H9 (cell line): ENCODE data around the gene GP1BB. TPM values are rescaled to one million over a fixed set of nuclear protein-coding genes. Genes with fewer than 3 reads are reported as not detected.

ENCODE experiments used
- DNase-seq: peaks from one replicate; pipeline ENCODE4 v3.0.0-alpha.2; 2017
- H2AFZ ChIP-seq: one replicate; pipeline ENCODE4 v1.6.1; 2013; ENCODE audit warnings: mild to moderate bottlenecking, low read length, control low read depth, moderate library complexity
- H2AK5ac ChIP-seq: 2 replicates; pipeline ENCODE4 v1.6.1; 2013; ENCODE audit warnings: low read length, control low read depth, mixed read lengths; ENCODE audit not compliant: insufficient read length
- H2BK120ac ChIP-seq: one replicate; pipeline ENCODE4 v1.6.1; 2013; ENCODE audit warnings: low read depth, mild to moderate bottlenecking, low read length, control low read depth, inconsistent platforms; ENCODE audit not compliant: poor library complexity, severe bottlenecking
- H2BK12ac ChIP-seq: 2 replicates; pipeline ENCODE4 v1.6.1; 2013; ENCODE audit warnings: low read length, control low read depth, mixed read lengths, low read depth; ENCODE audit not compliant: insufficient read length
- H2BK15ac ChIP-seq: 2 replicates; pipeline ENCODE4 v1.6.1; 2013; ENCODE audit warnings: low read depth, low read length, control low read depth
- H2BK20ac ChIP-seq: one replicate; pipeline ENCODE4 v1.6.1; 2013; ENCODE audit warnings: low read depth, mild to moderate bottlenecking, low read length, control low read depth, inconsistent platforms; ENCODE audit not compliant: poor library complexity, severe bottlenecking
- H2BK5ac ChIP-seq: 2 replicates; pipeline ENCODE4 v1.6.1; 2013; ENCODE audit warnings: low read length, control low read depth, mixed read lengths; ENCODE audit not compliant: insufficient read length
- H3K14ac ChIP-seq: 2 replicates; pipeline ENCODE4 v1.6.1; 2013; ENCODE audit warnings: low read length, control low read depth; ENCODE audit not compliant: insufficient read depth
- H3K18ac ChIP-seq: 2 replicates; pipeline ENCODE4 v1.6.1; 2013; ENCODE audit warnings: low read depth, mild to moderate bottlenecking, mixed read lengths, low read length, control low read depth; ENCODE audit not compliant: insufficient read length
- H3K23ac ChIP-seq: 2 replicates; pipeline ENCODE4 v1.6.1; 2013; ENCODE audit warnings: low read length, control low read depth, mixed read lengths, low read depth; ENCODE audit not compliant: insufficient read length
- H3K23me2 ChIP-seq: 2 replicates; pipeline ENCODE4 v1.6.1; 2013; ENCODE audit warnings: low read depth, mild to moderate bottlenecking, mixed read lengths, low read length, control low read depth; ENCODE audit not compliant: insufficient read length, poor library complexity, severe bottlenecking
- H3K27ac ChIP-seq: 2 replicates; pipeline ENCODE4 v1.5.1; 2013; ENCODE audit warnings: low read length, control low read depth, mixed read lengths, low read depth; ENCODE audit not compliant: insufficient read length
- H3K27me3 ChIP-seq: 2 replicates; pipeline ENCODE4 v1.6.1; 2013; ENCODE audit warnings: low read length, control low read depth, inconsistent platforms; ENCODE audit not compliant: insufficient read depth
- H3K4ac ChIP-seq: 2 replicates; pipeline ENCODE4 v1.6.1; 2013; ENCODE audit warnings: low read depth, mild to moderate bottlenecking, control low read depth, inconsistent platforms, low read length, moderate library complexity
- H3K4me1 ChIP-seq: 2 replicates; pipeline ENCODE4 v1.6.1; 2013; ENCODE audit warnings: low read length, control low read depth, inconsistent platforms; ENCODE audit not compliant: insufficient read depth
- H3K4me2 ChIP-seq: 2 replicates; pipeline ENCODE4 v1.6.1; 2013; ENCODE audit warnings: low read length, control low read depth, mixed read lengths; ENCODE audit not compliant: insufficient read length, insufficient read depth
- H3K56ac ChIP-seq: 2 replicates; pipeline ENCODE4 v1.6.1; 2013; ENCODE audit warnings: low read depth, mild to moderate bottlenecking, mixed read lengths, low read length, control low read depth; ENCODE audit not compliant: insufficient read length
- H3K79me1 ChIP-seq: 2 replicates; pipeline ENCODE4 v1.6.1; 2013; ENCODE audit warnings: low read depth, mild to moderate bottlenecking, moderate library complexity, low read length, control low read depth, inconsistent platforms; ENCODE audit not compliant: insufficient read depth, poor library complexity, severe bottlenecking
- H3K79me2 ChIP-seq: 2 replicates; pipeline ENCODE4 v1.6.1; 2013; ENCODE audit warnings: low read length, control low read depth, inconsistent platforms; ENCODE audit not compliant: insufficient read depth
- H3K9ac ChIP-seq: 2 replicates; pipeline ENCODE4 v1.6.1; 2013; ENCODE audit warnings: low read length, control low read depth, mixed read lengths; ENCODE audit not compliant: insufficient read length; ENCODE audit errors: extremely low read depth
- H3K9me3 ChIP-seq: one replicate; pipeline ENCODE4 v1.6.1; 2013; ENCODE audit warnings: low read depth, low read length, inconsistent platforms; ENCODE audit not compliant: control insufficient read depth
- H3T11ph ChIP-seq: one replicate; pipeline ENCODE4 v1.6.1; 2013; ENCODE audit warnings: mild to moderate bottlenecking, low read length, control low read depth, inconsistent platforms
- H4K20me1 ChIP-seq: one replicate; pipeline ENCODE4 v1.6.1; 2013; ENCODE audit not compliant: control insufficient read depth, insufficient read length, insufficient read depth
- H4K5ac ChIP-seq: 2 replicates; pipeline ENCODE4 v1.6.1; 2013; ENCODE audit warnings: low read depth, mild to moderate bottlenecking, mixed read lengths, low read length, control low read depth; ENCODE audit not compliant: insufficient read length
- H4K8ac ChIP-seq: replicated peaks from 2 replicates; pipeline ENCODE4 v1.6.1; 2013; ENCODE audit warnings: low read length, control low read depth, mixed read lengths, low read depth; ENCODE audit not compliant: insufficient read length
- H4K91ac ChIP-seq: 2 replicates; pipeline ENCODE4 v1.6.1; 2013; ENCODE audit warnings: low read depth, mild to moderate bottlenecking, moderate library complexity, mixed read lengths, low read length, control low read depth; ENCODE audit not compliant: insufficient read length
- H3K27ac Mint-ChIP-seq, 3 experiments: 2 replicates in 2 of 3; 3 replicates in 1 of 3; pipeline ENCODE4 v1.8.0; 2020 to 2021; ENCODE audit warnings: mixed read lengths in 3 of 3, mild to moderate bottlenecking in 1 of 3, moderate library complexity in 1 of 3
- H3K27me3 Mint-ChIP-seq: 2 replicates; pipeline ENCODE4 v1.8.0; 2021; ENCODE audit warnings: low read depth, mild to moderate bottlenecking, moderate library complexity, mixed read lengths
- H3K36me3 Mint-ChIP-seq, 3 experiments: 2 replicates in 2 of 3; 3 replicates in 1 of 3; pipeline ENCODE4 v1.8.0; 2020 to 2021; ENCODE audit warnings: low read depth in 3 of 3, mixed read lengths in 3 of 3; ENCODE audit not compliant: insufficient read depth in 1 of 3
- H3K4me1 Mint-ChIP-seq, 2 experiments: 2 replicates each; pipeline ENCODE4 v1.8.0; 2020; ENCODE audit warnings: mixed read lengths in 2 of 2
- H3K4me3 Mint-ChIP-seq, 2 experiments: 2 replicates in 1 of 2; 3 replicates in 1 of 2; pipeline ENCODE4 v1.8.0; 2020 to 2021; ENCODE audit warnings: mild to moderate bottlenecking in 2 of 2, mixed read lengths in 2 of 2, moderate library complexity in 1 of 2
- H3K9me3 Mint-ChIP-seq, 2 experiments: 2 replicates in 1 of 2; 3 replicates in 1 of 2; pipeline ENCODE4 v1.8.0; 2020; ENCODE audit warnings: mild to moderate bottlenecking in 2 of 2, mixed read lengths in 2 of 2, moderate library complexity in 1 of 2
- CTCF ChIP-seq: fragments of 200-600 bp; sonication (generic); conservative IDR thresholded peaks from 3 replicates; pipeline ENCODE4 v1.8.0; 2021; ENCODE audit warnings: antibody characterized with exemption, mild to moderate bottlenecking
- WGBS: extraction: QIAGEN DNeasy Blood & Tissue Kit; methylation state at CpG from one replicate; pipeline ENCODE4 v1.1.7; 2013; ENCODE audit warnings: missing lambda C conversion rate, low lambda C conversion rate, mixed read lengths; ENCODE audit not compliant: insufficient read length; ENCODE audit errors: extremely low coverage; 5-methylcytosine and 5-hydroxymethylcytosine counted together
- total RNA-seq: library from RNA; stranded (reverse); gene quantifications from 2 replicates; pipeline ENCODE4 v1.2.1, GENCODE V29; 2021

GP1BB gene
- total RNA-seq, 1 experiment from 2014 or later, result 3.4 TPM

- H2AK5ac ChIP-seq, result no peak overlapping the region
- no peaks in the 10 kb centered on the region for H3K79me1 ChIP-seq
- no peak overlapping the region for H3T11ph ChIP-seq
- H3K27ac Mint-ChIP-seq, result no peak overlapping the region
- no peak overlapping the region for H3K23ac ChIP-seq
- no peak overlapping the region for H4K5ac ChIP-seq
- H3K27me3 ChIP-seq, result peaks cover 72% of the 10 kb centered on the region
- H3K23me2 ChIP-seq, result peaks cover 4% of the 10 kb centered on the region
- H2BK120ac ChIP-seq, result no peak overlapping the region
- H3K14ac ChIP-seq, result no peak overlapping the region
- no peak overlapping the region for H3K56ac ChIP-seq
- DNase-seq, result no peak
- no peak overlapping the region for H4K8ac ChIP-seq
- no peak for TF ChIP-seq CTCF
- H3K4me1 Mint-ChIP-seq, result peaks cover 16 to 52% of the 10 kb centered on the region in 2 experiments
- H2BK12ac ChIP-seq, result no peak overlapping the region
- no peak overlapping the region for H3K9ac ChIP-seq
- no peak overlapping the region for H3K27ac ChIP-seq
- H2BK15ac ChIP-seq, result no peak overlapping the region
- H3K36me3 Mint-ChIP-seq, result peaks cover 0 to 3% (median 0%) of the 10 kb centered on the region in 3 experiments; a peak in 2 of 7 replicates
- H3K4me2 ChIP-seq, result peak overlapping the region; percentile 15
- H4K91ac ChIP-seq, result no peak overlapping the region
- H3K9me3 ChIP-seq, result no peaks in the 10 kb centered on the region
- H2BK20ac ChIP-seq, result no peak overlapping the region
- H4K20me1 ChIP-seq, result peaks cover 3% of the 10 kb centered on the region
- H3K4ac ChIP-seq, result no peak overlapping the region
- H3K4me3 Mint-ChIP-seq, result no peak overlapping the region
- H3K9me3 Mint-ChIP-seq, result peaks cover 5 to 9% of the 10 kb centered on the region in 2 experiments; a peak in 3 of 5 replicates
- no peak overlapping the region for H2BK5ac ChIP-seq
- H3K4me1 ChIP-seq, result peaks cover 4% of the 10 kb centered on the region; the same call in 1 of the 2 replicates
- no peak overlapping the region for H3K18ac ChIP-seq
- H3K27me3 Mint-ChIP-seq, result peaks cover 85% of the 10 kb centered on the region
- H3K79me2 ChIP-seq, result no peaks in the 10 kb centered on the region
- no CpG with 5 or more reads among the region's 17 CpGs for WGBS
- no peak overlapping the region for H2AFZ ChIP-seq
Observed at GRCh38 chr22:19764299-19764593, 40.9 kb downstream of the GP1BB start.
